NCI-H2196 (cell line): ENCODE results near the gene PCGF1.

Experiments
- DNase-seq: peaks from one replicate; lab custom pipeline; 2025; ENCODE audit not compliant: unreplicated experiment; lab: John Stamatoyannopoulos, UW

PCGF1 gene

DNA sequence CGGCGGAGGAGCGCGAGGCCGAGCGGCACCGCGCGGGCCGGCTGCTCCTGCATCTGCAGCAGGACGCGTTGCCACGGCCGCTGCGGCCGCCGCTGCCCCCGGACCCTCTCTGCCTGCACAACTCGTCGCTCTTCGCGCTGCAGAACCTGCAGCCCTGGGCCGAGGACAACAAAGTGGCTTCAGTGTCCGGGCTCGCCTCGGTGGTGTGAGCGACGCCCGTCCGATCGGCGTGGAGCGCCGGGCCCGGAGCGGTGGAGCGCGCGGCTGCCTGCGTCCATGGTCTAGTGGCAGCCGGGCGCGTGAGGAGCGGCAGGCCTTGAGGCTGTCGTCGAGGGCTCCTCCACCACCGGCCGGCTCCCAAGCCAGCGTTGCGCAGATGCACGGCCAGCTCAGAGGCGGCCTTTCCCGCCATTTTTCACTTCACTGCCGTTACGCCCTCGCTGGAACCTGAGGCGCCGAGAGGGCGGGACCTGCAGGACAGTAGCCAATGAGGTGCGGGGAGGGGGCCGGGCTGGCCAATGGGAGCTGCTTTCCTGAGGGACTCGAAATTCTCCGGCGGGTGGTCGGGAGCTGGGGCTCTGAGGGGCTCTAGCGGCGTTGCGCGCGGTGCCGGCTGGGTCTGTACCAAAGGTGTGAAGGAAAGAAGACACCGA lies 8.6 kb upstream of the PCGF1 start:
- DNase-seq = no peak

DNA sequence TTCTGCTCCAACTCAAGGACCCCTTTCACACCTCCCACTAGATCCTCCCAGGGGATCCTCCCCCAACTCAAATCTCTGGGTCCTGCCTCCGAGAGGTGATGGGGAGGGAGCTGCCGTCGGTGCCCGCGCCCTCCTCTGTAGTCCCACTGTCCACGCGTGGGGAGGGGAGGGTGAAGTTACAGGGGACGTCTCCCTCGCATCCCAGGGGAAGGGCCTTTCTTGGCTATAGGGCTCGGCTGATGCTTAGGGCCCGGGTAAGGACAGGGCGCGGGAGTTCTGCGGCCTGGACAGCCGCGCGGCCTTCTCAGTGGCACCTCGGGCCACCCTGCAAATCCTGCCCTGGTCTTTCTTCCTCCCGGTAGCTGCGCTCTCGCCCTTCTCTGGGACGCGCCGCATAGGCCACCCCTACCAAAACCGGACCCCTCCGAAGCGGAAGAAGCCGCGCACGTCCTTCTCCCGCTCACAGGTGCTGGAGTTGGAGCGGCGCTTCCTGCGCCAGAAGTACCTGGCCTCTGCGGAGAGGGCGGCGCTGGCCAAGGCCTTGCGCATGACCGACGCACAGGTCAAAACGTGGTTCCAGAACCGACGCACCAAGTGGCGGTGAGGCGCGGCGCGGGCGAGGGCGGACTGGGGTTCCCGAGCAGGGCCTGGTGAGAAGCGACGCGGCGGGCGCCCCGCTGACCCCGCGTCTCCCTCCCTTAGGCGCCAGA lies 7.9 kb upstream of the PCGF1 start:
- no peak for DNase-seq

DNA sequence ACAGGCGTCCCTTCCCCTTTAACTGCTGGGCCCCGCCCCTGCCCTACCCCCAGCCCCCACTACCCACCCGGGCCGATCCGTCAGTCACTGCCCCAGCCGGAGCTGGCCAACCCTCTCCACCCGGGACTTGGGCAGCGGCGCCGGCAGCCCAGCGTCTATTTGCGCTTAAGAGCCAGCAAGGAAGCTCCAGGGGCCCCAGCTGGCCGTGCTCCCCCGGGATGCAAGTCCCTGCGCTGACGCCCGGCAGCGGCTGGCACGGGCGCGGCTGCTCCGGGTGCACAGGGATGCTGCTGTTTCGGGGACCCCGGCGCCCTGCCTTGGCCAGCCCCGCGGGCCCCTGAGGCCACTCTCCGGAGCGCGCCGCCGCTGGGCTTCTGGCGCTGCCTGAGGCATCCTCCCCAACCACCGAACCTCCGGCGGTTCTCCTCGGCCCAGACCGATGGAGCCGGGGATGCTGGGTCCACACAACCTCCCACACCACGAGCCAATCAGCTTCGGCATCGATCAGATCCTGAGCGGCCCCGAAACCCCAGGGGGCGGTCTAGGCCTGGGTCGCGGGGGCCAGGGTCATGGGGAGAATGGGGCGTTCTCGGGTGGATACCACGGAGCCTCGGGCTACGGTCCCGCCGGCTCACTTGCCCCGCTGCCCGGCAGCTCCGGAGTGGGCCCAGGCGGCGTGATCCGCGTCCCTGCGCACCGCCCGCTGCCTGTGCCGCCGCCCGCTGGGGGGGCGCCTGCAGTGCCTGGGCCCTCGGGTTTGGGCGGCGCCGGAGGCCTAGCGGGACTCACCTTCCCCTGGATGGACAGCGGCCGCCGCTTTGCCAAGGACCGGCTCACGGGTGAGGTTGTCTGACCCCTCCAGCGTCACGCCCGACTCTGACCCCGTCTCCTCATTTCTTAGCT lies 7.1 kb upstream of the PCGF1 start, which contains the start of gene TLX2:
Gene TLX2, plus strand, starts transcription at position 83 of the 903 bp plus-strand sequence. Its CDS starts 357 bp downstream, at position 440.
- DNase-seq = no peak

DNA sequence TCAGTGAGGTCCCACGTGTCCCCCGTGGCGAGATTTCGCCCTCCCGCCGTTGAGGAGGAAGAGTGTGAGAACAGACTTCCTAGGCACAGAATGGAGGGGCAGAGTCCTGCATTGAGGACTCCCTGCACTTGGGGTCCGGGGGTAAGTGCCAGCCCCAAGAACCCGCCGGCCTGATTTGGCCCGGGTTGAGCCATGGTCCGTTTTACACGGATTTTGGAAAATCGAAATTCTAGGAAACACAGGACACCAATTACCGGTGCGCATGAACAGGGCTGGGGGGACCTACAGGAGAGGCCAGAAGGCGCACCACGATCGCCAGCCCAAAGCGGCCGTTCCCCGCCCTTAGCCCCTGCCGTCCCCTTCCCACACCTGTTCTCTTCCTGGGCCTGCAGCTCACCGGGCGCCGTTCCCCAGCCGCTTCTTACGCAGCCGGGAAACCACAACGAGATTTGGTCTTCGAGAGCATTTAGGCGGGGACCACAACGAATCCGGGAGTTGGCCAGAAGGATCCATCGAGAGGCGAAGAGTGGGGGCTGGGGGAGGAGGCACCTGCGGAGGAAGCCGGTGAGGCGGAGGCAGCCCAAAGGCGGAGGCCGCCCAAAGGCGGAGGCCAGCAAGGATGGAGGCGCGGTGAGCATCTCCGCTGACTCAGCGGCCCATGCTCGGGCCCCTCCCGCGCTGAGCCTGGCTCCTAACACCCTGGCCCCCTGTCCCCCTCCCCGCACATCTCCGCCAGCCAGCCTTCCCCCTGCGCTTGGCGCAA lies 6.3 kb upstream of the PCGF1 start:
- DNase-seq = no peak

DNA sequence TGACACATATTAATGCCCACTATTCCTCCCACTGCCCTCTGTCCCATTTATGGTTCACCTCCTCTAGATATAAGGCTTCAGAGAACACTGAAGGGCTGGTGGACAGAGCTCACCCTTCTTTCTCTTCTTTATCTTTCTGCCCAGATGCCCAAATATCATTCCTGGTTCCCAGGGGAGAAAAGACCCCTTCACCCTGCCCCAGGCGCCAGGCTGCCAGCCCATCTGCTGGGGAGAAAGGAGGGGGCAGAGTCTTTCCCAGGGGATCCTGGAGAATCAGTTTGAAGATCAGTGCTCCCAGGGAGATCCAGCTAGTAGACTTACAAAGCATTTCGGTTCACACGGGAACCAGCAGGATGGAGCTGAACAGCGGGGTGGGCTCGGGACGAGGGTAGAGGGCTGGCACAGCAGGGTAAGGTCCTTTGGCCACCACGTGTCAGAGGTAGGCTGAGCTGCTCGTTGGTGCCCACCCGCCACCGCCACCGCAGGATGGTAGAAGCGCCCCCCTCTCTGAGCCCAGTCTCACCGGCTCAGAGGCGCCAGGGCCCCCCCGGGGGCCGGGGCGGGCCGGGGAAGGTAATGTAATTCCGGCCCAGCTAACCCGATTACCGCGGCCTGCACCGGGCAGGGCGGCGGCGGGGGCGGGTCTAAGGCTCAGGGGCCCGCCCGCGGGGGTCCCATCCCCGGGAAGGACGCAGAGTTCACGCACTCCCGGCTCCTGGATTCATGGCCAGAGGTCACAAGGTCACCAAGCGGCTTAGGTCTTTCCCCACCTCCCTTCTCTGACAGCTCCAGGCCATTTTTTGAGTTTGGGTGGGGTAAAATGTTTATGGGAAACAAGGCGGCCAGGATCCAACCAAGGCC lies 5.5 kb upstream of the PCGF1 start:
- DNase-seq = no peak

DNA sequence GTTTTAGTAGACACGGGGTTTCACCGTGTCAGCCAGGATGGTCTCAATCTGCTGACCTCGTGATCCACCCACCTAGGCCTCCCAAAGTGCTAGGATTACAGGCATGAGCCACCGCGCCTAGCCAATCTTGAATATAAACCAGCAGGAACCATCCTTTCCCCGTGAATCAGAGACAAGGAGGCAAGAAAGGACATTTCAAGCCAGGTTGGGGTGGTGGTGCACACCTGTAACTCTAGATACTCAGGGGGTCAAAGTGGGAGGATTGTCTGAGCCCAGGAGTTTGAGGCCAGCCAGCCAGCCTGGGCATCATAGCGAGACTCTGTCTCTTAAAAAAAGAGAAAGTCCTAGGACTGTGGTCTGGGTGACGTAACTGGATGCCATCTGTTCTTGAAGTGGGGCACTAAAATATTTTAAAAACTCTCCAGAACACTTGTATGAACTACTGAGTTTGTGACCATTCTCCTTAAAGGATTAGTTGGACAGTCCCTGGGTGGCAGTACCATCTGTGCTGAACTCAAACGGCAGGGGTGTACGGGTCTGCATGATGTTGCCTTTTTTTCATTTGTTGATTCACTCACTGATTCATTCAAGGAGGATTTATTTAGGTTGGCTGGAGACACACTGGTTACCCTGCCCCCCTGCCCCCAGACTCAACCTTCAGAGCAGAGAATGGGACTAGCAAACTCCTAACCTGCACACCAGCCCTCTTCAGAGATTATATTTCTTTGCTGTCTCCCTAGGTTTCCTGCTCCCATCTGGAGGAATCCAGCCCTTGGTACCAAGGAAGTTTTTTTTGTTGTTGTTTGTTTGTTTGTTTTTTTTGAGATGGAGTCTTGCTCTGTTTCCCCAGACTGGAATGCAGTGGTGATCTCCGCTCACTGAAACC lies 3.9 kb upstream of the PCGF1 start:
- DNase-seq = no peak

DNA sequence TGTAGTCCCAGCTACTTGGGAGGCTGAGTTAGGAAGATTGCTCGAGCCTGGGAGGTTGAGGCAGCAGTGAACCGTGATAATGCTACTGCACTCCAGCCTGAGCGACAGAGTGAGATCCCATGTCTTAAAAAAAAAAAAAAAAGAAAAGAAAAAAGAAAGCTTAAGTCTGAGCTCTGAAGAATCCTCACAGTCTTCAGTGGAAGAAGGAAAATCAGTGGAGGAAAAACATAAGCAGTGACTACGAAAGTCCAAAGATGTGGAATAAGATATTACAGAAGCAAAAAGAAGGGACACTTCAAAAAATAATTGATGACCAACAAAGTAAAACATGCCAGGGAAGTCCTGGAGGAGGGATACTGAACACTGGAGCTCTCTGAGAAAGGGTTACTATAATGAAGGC lies 2.8 kb upstream of the PCGF1 start:
- no peak for DNase-seq

DNA sequence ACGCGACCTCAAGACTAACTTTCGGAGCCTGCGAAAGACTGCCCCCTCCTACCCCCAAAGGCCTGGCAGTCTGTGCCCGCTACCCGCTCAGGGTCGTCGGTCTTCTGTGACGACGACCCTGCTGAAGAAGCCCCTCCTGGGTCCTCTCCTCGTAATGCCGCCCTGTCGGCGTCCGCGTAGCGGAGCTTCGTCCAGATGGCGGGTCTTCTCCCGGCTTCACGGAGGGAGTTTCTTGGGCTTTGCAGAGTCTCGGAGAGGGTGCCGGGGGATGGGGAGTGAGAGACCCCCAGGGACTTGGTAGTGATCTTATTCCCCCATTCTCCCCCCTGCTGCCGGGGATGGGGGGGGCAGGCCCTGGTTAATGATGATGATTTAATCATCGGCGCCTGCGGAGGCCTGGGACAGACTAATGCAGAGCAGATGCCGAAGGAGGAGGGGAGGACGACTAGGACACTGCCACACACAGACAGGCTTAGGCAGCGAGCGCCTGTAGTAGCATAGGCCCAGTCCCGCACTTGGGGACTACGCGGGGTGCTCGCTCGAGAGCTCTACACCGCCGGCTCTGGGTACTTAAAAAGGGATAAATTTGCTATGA lies 528 bp upstream of the PCGF1 start:
- DNase-seq = no peak

DNA sequence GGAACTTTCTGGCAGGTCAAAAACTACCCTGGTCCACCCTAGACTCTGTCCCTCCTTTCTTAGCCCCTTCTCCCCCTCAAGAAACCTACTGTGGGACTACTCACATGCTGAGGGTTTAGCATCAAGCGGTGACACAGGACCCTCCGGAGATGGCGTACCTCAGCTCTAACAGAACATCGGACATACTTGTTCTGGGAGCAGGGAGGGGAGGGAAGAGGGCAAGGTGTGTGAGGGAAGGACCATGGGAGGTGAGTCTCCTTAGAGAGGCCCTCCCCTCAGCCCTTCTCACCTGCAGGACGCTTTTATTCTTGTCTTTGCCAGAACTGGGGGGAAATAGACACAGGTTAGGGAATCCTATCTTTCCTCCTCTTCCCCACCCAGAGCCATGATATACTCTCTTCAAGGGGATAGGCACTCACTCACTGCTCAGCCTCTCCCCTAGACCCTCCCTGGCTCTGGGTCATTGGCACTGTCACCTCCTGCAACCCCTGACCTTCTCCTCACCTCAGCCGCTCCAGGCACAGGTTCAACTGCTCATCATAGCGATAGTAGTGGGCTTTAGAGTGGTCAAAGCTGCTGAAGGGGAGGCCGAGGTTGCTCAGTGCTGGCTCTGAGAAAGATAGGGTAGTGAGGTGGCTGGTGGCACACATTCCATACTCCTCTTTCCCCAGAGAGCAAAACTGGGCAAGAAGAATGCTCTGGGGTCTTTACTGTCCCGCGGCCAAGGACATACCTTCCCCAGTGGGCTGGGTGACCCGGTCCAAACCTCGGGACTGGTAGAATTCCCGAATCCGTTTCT lies 1.8 kb downstream of the PCGF1 start:
- DNase-seq = no peak

DNA sequence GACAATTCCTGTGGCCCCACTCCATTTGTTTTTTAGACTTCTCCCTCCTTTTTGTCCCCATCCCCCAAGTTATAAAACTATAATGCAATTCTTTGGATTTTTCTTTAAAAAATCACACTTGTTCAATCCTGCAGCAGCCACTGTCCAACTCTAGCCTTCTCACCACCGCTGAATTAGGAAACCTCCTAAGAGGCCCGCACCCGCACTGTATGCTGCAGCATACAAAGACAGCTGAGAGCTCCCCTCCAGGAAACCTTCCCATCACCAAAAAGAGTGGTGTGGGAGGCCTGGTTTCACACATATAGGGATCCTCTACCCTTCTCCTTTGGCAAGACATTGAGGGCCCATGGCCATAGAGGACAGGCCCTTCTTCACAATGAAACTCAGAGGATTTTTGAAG lies 2.9 kb downstream of the PCGF1 start:
- no peak for DNase-seq

DNA sequence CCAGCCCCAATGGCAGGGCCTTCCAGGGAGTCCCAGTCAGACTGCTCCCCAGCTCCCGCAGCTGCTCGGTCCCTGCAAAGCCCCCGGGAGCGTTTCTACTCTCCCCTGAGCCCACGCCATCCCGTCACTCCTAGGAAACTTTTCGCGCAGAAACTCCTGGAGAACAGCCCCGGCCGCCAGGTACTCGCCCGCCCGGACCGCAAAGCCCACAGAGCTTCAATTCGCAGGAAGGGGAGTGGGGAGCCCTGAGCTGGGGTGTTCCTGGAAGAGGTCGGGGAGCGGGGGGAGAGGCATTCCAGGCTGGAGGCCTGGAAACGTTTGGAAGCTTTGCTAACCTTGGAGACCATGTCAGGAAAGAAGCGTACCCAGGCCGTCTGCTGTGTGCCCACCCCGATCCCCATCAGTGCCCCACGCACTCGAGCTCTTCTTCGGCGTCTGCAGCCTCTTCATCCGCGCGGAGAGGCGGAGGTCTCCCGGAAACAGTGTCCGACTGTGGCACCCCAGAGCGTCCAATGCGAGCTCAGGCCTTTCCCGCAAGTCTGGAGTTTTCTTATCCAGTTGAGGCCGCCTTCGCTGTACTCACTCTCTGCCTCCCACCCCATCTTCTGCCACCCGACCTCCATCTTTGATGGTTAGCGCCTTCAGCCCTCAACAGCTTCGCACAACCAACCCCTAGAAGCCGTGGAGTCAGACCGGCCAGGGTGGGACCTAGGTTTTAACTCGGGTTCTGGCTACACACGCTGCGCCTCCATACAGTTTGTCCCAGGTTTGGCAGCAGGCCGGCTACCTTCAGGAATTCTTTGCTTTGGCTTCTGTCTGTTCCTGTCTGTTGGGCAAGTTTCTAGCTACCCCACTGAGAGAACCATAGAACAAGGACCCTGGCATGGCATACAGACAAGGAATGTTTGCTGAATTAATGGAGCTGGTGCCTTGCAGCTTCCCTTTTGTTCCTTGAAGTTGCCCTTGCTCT lies 3.7 kb downstream of the PCGF1 start:
- no peak for DNase-seq

DNA sequence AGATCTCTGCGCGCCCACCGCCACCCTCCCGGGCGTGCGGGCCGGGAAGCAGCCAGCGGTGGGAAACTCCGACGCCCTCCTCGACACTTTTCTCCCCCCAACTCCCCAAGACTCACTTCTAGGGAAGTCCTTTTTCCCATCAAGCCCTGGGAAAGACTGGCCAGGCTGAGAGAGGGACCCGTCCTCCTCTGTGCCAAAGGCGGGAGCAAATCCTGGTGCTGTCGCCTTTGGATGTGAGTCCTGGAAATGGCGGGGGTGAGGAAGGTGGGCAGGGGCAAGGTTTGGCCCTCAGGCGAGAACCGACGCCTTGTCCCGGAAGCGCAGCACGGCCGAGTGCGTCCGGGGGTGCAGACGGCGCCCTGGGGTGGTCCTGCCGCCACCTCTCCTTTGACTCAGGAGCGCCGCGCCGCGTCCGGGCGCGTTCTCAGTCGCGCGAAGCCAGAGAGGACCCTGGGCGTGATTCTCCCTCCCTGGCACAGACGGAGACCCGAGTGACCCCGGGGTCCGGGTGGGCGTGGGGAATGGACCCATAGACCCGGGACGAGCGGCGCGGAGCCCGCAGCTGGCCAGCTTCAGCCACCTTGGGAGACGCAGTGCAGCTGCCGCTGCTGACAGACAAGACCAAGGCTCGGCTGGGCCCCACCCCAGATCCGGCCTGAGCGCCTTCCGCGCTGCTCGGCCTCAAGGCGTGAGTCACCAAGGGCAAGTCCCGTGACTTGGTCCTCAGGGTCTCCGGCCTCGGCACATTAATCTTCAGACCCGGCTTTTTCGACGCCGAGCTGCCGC lies 4.6 kb downstream of the PCGF1 start:
- no peak for DNase-seq

DNA sequence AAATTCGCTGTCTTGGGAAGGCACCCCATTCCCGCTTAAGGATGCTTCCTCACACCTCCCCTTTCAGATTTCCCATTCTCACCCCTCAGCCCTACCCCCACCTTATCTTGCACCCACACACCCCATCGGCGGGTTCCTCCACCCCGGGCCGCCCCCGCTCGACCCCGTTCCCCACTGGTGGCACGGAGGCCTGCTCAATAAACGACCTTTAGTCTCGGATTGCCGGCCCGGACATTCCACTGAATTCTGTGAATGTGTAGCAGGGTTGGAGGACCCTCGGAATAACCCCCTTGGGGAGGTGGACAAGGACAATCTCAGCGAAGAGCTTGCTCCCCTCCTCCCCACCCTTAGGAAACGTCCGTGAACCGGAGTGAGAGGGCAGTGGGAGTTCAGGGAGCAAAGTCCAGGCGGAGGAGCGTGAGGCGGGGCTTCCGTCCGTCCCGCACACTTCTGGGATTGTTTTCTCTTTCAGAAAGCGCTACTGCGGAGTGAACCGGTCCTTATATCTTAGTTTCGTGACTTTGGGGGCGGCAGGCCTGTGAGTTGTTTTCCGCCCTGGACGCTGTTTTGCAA lies 5.3 kb downstream of the PCGF1 start:
- DNase-seq = no peak

DNA sequence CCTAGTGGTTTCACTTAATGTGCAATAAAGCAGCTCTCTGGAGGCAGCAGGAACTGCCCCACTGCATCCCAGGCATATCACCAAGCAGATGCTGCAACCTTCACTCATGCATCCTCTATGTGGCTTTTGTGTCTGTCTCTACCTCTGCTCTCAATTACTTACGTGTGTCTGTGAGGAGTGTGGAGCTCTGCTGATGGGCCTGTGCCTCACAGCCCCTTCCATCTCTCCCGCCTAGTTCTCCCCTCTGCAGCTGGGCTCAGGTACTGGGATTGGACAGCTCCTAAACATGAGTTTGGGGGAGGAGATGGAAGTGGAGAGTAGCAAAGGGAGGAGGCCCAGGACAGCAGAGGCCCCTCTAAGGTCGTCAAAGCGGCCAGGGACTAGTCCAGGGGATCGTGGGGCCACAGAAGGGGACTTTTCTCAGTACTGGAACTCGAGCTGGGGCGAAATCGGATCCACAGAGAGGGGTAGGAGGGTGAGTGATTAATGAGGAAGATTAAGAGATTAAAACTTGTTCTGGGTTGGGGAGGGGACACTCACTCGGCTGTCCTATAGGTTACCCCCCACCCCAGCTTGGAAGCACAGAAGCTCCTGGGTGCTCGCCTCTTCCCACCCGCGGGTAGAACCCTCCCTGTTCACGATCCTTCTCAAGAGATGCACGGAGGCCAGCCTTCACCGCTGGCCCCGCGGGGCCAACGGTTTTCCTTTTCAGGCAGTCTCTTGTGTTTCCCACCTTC lies 6.0 kb downstream of the PCGF1 start:
- no peak for DNase-seq

DNA sequence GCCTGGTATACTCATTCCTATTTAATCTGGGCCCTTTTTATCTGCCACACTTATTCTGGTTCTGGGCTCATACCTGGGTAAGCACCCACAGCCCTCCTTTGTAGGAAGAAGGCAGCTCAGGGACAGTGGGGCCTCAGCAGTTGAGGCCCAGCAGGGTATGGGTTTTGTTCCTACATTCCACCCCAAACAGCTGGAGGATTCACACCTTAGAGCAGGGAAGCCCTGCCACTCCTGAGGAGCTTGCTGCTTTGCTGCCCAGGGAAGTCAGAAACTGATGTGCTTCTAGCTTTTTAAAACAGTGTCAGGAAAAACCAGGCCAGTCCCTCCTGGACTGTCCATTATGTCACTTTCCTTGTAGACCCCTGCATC lies 6.9 kb downstream of the PCGF1 start:
- DNase-seq = no peak
